H1 (cell line): ENCODE data around the gene IKZF1. TPM values are rescaled to one million over a fixed set of nuclear protein-coding genes. Genes with fewer than 3 reads are reported as not detected.

Source experiments
- CTCF ChIA-PET: fragments of 300-600 bp; sonication (Branson Sonifier 250); formaldehyde crosslinking; loops from one replicate; lab custom pipeline; 2021; ENCODE audit not compliant: partially characterized antibody; lab: Charles Lee
- POLR2A ChIA-PET: fragments of 300-600 bp; sonication (Branson Sonifier 250); formaldehyde crosslinking; loops from one replicate; lab custom pipeline; 2021; ENCODE audit warnings: inconsistent platforms; ENCODE audit not compliant: partially characterized antibody; lab: Charles Lee
- DNase-seq, 2 experiments: peaks; one replicate each; pipeline versions ENCODE4 v3.0.0 to v3.0.0-alpha.2; 2010 to 2022; ENCODE audit warnings: low spot score in 2 of 2, low read depth in 1 of 2, mixed read lengths in 1 of 2
- FAIRE-seq: peaks from 2 replicates; lab custom pipeline; 2011; peaks lifted over from hg19 to GRCh38; lab: Jason Lieb, UNC
- H2AFZ ChIP-seq: 2 replicates; pipeline ENCODE4 v1.8.1; 2012; ENCODE audit warnings: low read length, inconsistent platforms
- H2AK5ac ChIP-seq: 2 replicates; pipeline ENCODE4 v1.6.1; 2013; ENCODE audit warnings: low read depth, low read length
- H2BK120ac ChIP-seq: replicated peaks from 2 replicates; pipeline ENCODE3; 2013; ENCODE audit warnings: low read depth, low read length, inconsistent platforms
- H2BK12ac ChIP-seq: 2 replicates; pipeline ENCODE4 v1.6.1; 2013; ENCODE audit warnings: low read depth, low read length
- H2BK15ac ChIP-seq: 2 replicates; pipeline ENCODE4 v1.6.1; 2013; ENCODE audit warnings: low read length
- H2BK20ac ChIP-seq: 2 replicates; pipeline ENCODE4 v1.6.1; 2013; ENCODE audit warnings: low read length
- H2BK5ac ChIP-seq: 2 replicates; pipeline ENCODE4 v1.6.1; 2013; ENCODE audit warnings: low read depth, low read length
- H3K14ac ChIP-seq: 2 replicates; pipeline ENCODE4 v1.6.1; 2013; ENCODE audit warnings: inconsistent platforms; ENCODE audit not compliant: insufficient read length
- H3K18ac ChIP-seq: 2 replicates; pipeline ENCODE4 v1.6.1; 2013; ENCODE audit warnings: low read length; ENCODE audit errors: extremely low read depth
- H3K23ac ChIP-seq: 2 replicates; pipeline ENCODE4 v1.6.1; 2013; ENCODE audit warnings: inconsistent platforms; ENCODE audit not compliant: insufficient read length
- H3K23me2 ChIP-seq: 2 replicates; pipeline ENCODE4 v1.6.1; 2013; ENCODE audit warnings: low read depth, low read length
- H3K27ac ChIP-seq: 2 replicates; pipeline ENCODE4 v1.6.1; 2011; ENCODE audit warnings: low read depth, low read length, inconsistent platforms
- H3K27me3 ChIP-seq, 4 experiments: replicated peaks in 1 of 4; 1 replicate in 1 of 4; 2 replicates in 3 of 4; pipeline versions ENCODE4 v1.6.1 to v1.8.1; 2011 to 2013; ENCODE audit warnings: low read length in 3 of 4, mild to moderate bottlenecking in 3 of 4, inconsistent platforms in 2 of 4, mixed read lengths in 2 of 4, moderate library complexity in 1 of 4; ENCODE audit not compliant: control insufficient read depth in 3 of 4, insufficient read depth in 3 of 4; ENCODE audit errors: extremely low read depth in 1 of 4
- H3K36me3 ChIP-seq, 4 experiments: 2 replicates each; pipeline versions ENCODE4 v1.6.1 to v1.8.1; 2011 to 2013; ENCODE audit warnings: mild to moderate bottlenecking in 4 of 4, low read length in 3 of 4, moderate library complexity in 2 of 4, control low read depth in 1 of 4, inconsistent platforms in 1 of 4; ENCODE audit not compliant: insufficient read depth in 4 of 4, control insufficient read depth in 2 of 4
- H3K4ac ChIP-seq: replicated peaks from 2 replicates; pipeline ENCODE3; 2013; ENCODE audit warnings: low read length, low read depth, mixed read lengths, inconsistent platforms; ENCODE audit not compliant: insufficient read length
- H3K4me1 ChIP-seq, 4 experiments: replicated peaks in 1 of 4; 1 replicate in 1 of 4; 2 replicates in 3 of 4; pipeline versions ENCODE4 v1.6.1 to v1.8.1; 2011 to 2013; ENCODE audit warnings: low read length in 3 of 4, inconsistent platforms in 2 of 4, mixed read lengths in 1 of 4; ENCODE audit not compliant: insufficient read depth in 4 of 4, control insufficient read depth in 3 of 4
- H3K4me2 ChIP-seq, 2 experiments: 2 replicates each; pipeline versions ENCODE4 v1.6.1 to v1.8.1; 2011 to 2013; ENCODE audit warnings: low read depth in 2 of 2, low read length in 2 of 2, control low read depth in 1 of 2, inconsistent platforms in 1 of 2, mild to moderate bottlenecking in 1 of 2; ENCODE audit not compliant: insufficient read depth in 1 of 2
- H3K4me3 ChIP-seq, 4 experiments: fragments of 200-600, 300-600 bp in 1 of 4; sonication (generic), shearing (Covaris generic), sonication (Bioruptor Twin) in 1 of 4; 2 replicates each; pipeline versions ENCODE4 v1.5.1 to v1.8.1; 2011 to 2016; ENCODE audit warnings: low read length in 4 of 4, low read depth in 3 of 4, control low read depth in 2 of 4, inconsistent platforms in 2 of 4, mild to moderate bottlenecking in 2 of 4, mixed read lengths in 1 of 4, moderate library complexity in 1 of 4; ENCODE audit not compliant: insufficient read depth in 2 of 4; ENCODE audit errors: extremely low read depth in 1 of 4
- H3K56ac ChIP-seq: replicated peaks from 2 replicates; pipeline ENCODE3; 2013; ENCODE audit warnings: low read depth, mild to moderate bottlenecking, mixed read lengths, low read length, inconsistent platforms; ENCODE audit not compliant: insufficient read length
- H3K79me1 ChIP-seq: 2 replicates; pipeline ENCODE4 v1.6.1; 2013; ENCODE audit warnings: low read depth, low read length, control low read depth
- H3K79me2 ChIP-seq, 2 experiments: 2 replicates each; pipeline versions ENCODE4 v1.6.1 to v1.8.1; 2012 to 2013; ENCODE audit warnings: low read length in 2 of 2, mild to moderate bottlenecking in 2 of 2, inconsistent platforms in 1 of 2; ENCODE audit not compliant: insufficient read depth in 2 of 2, control insufficient read depth in 1 of 2
- H3K9ac ChIP-seq, 4 experiments: replicated peaks in 1 of 4; 1 replicate in 1 of 4; 2 replicates in 3 of 4; pipeline versions ENCODE4 v1.6.1 to v1.8.1; 2011 to 2013; ENCODE audit warnings: low read depth in 3 of 4, low read length in 3 of 4, control low read depth in 2 of 4, mild to moderate bottlenecking in 2 of 4, moderate library complexity in 2 of 4, inconsistent platforms in 1 of 4; ENCODE audit errors: extremely low read depth in 1 of 4
- H3K9me3 ChIP-seq, 2 experiments: 2 replicates each; pipeline versions ENCODE4 v1.6.1 to v1.8.1; 2012 to 2013; ENCODE audit warnings: mild to moderate bottlenecking in 2 of 2, moderate library complexity in 2 of 2, control low read depth in 1 of 2, inconsistent platforms in 1 of 2, low read depth in 1 of 2, low read length in 1 of 2, mixed read lengths in 1 of 2; ENCODE audit not compliant: insufficient read depth in 2 of 2
- H4K20me1 ChIP-seq, 2 experiments: replicated peaks in 1 of 2; 2 replicates each; pipeline versions ENCODE3 to v1.8.1; 2011 to 2013; ENCODE audit warnings: inconsistent platforms in 2 of 2, low read length in 2 of 2, mild to moderate bottlenecking in 1 of 2; ENCODE audit not compliant: insufficient read depth in 2 of 2, control insufficient read depth in 1 of 2
- H4K5ac ChIP-seq: 2 replicates; pipeline ENCODE4 v1.6.1; 2013; ENCODE audit warnings: low read length, low read depth, mixed read lengths, inconsistent platforms; ENCODE audit not compliant: insufficient read length
- H4K8ac ChIP-seq: 2 replicates; pipeline ENCODE4 v1.8.0; 2013; ENCODE audit warnings: mild to moderate bottlenecking, moderate library complexity, low read length, inconsistent platforms; ENCODE audit not compliant: insufficient read depth; ENCODE audit errors: extremely low read depth
- H4K91ac ChIP-seq: replicated peaks from 2 replicates; pipeline ENCODE3; 2013; ENCODE audit warnings: low read length, mixed read lengths, inconsistent platforms; ENCODE audit not compliant: insufficient read length
- ASH2L ChIP-seq: fragments of 200-600, 300-600 bp; sonication (generic); IDR thresholded peaks from one replicate; pipeline ENCODE4 v1.7.1; 2017; ENCODE audit warnings: low read length
- BACH1 ChIP-seq: IDR thresholded peaks from 2 replicates; pipeline ENCODE4 v1.6.1; 2012; ENCODE audit warnings: low read length, improper control_type of control experiment
- CBX8 ChIP-seq: fragments of 300-800, 300-1000 bp; sonication (generic); IDR thresholded peaks from 2 replicates; pipeline ENCODE4 v1.7.1; 2016; ENCODE audit warnings: low read depth, low read length, borderline replicate concordance
- MAX ChIP-seq: IDR thresholded peaks from 2 replicates; pipeline ENCODE4 v1.6.1; 2012; ENCODE audit warnings: inconsistent platforms
- PHF8 ChIP-seq: fragments of 200-600 bp; sonication (generic); conservative IDR thresholded peaks from 2 replicates; pipeline ENCODE4 v1.7.1; 2012; ENCODE audit warnings: low read depth, mild to moderate bottlenecking, inconsistent platforms, low read length, moderate library complexity
- SAP30 ChIP-seq: fragments of 300-600 bp; sonication (generic); IDR thresholded peaks from 2 replicates; pipeline ENCODE4 v1.7.1; 2012; ENCODE audit warnings: low read length, moderate library complexity, mild to moderate bottlenecking, inconsistent platforms; ENCODE audit not compliant: insufficient read depth, insufficient replicate concordance
- SIN3A ChIP-seq, 2 experiments: IDR thresholded peaks in 1 of 2; conservative IDR thresholded peaks in 1 of 2; 2 replicates each; pipeline ENCODE4 v1.6.1; 2011 to 2012; ENCODE audit warnings: low read length in 2 of 2, improper control_type of control experiment in 1 of 2, low read depth in 1 of 2, mild to moderate bottlenecking in 1 of 2
- SIX5 ChIP-seq: IDR thresholded peaks from 2 replicates; pipeline ENCODE4 v1.6.1; 2011; ENCODE audit warnings: mild to moderate bottlenecking, low read depth, low read length
- TAF7 ChIP-seq: optimal IDR thresholded peaks from 2 replicates; pipeline ENCODE3; 2011; ENCODE audit warnings: low read depth, mild to moderate bottlenecking, inconsistent platforms, low read length, moderate library complexity, borderline replicate concordance
- TBP ChIP-seq: IDR thresholded peaks from 2 replicates; pipeline ENCODE4 v1.6.1; 2011; ENCODE audit warnings: low read depth, low read length, improper control_type of control experiment
- ZNF274 ChIP-seq: IDR thresholded peaks from 2 replicates; pipeline ENCODE4 v1.7.0; 2012; ENCODE audit warnings: low read length, borderline replicate concordance; ENCODE audit errors: extremely low read depth
- WGBS, 2 experiments: shearing (Covaris generic) in 1 of 2; methylation state at CpG; one replicate each; pipeline versions ENCODE4 v1.1.6 to v1.1.7; 2013 to 2015; ENCODE audit warnings: low lambda C conversion rate in 2 of 2, mixed read lengths in 2 of 2, inconsistent platforms in 1 of 2, low coverage in 1 of 2, missing lambda C conversion rate in 1 of 2; ENCODE audit not compliant: insufficient replicate concordance in 2 of 2, insufficient coverage in 1 of 2, insufficient read length in 1 of 2; ENCODE audit errors: extremely low coverage in 1 of 2, missing lambda C conversion rate in 1 of 2; 5-methylcytosine and 5-hydroxymethylcytosine counted together
- polyA plus RNA-seq, 7 experiments: library from polyadenylated mRNA; depleted of rRNA in 3 of 7; stranded (reverse) in 5 of 7; unstranded in 2 of 7; fragments of >200 nt in 5 of 7; fragments of 200-250 nt in 2 of 7; gene quantifications; 1 replicate in 5 of 7; 2 replicates in 1 of 7; 4 replicates in 1 of 7; pipeline versions ENCODE4 v1.2.1 to v1.2.3, GENCODE V29; 2011 to 2013; ENCODE audit warnings: missing spikeins in 2 of 7, mixed read lengths in 2 of 7
- total RNA-seq: library from RNA; stranded (reverse); fragmentation: NEBNext Ultra II Directional; extraction: Animal tissue kit (Norgen Biotek cat#: 25700); gene quantifications from 2 replicates; pipeline ENCODE4 v1.2.1, GENCODE V29; 2021

IKZF1 gene
- total and polyA plus RNA-seq, 2 of the 8 experiments (the other 6 are each of a cell fraction or from before 2014, with no cell fraction given): 0.74 to 1.5 TPM

GRCh38 chr7:50353201-50353600 lies 48.7 kb downstream of the IKZF1 start:
- H3K9me3 ChIP-seq: no peaks in the 10 kb centered on the region
- H2AFZ ChIP-seq: no peak overlapping the region
- H2BK5ac ChIP-seq: no peak overlapping the region
- H3K27me3 ChIP-seq: no peaks in the 10 kb centered on the region
- H2BK12ac ChIP-seq: no peak overlapping the region
- no peak overlapping the region for H2AK5ac ChIP-seq
- WGBS, 2 experiments: 80% methylated on average over 2 of the region's 2 CpGs; no CpG with 5 or more reads in 1 of the 2 experiments
- no peak overlapping the region for H3K23ac ChIP-seq
- no peak overlapping the region for H4K5ac ChIP-seq
- H3K36me3 ChIP-seq: no peaks in the 10 kb centered on the region
- H3K18ac ChIP-seq: no peak overlapping the region
- H3K4me3 ChIP-seq: no peak overlapping the region
- H2BK20ac ChIP-seq: no peak overlapping the region
- H4K91ac ChIP-seq: no peak overlapping the region
- H4K8ac ChIP-seq: no peak overlapping the region
- no peaks in the 10 kb centered on the region for H3K79me2 ChIP-seq
- DNase-seq (no peak), FAIRE-seq (no peak)
- H3K56ac ChIP-seq: no peak overlapping the region
- H3K14ac ChIP-seq: no peak overlapping the region
- H3K27ac ChIP-seq: no peak overlapping the region
- H3K9ac ChIP-seq: no peak overlapping the region
- no peak overlapping the region for H2BK15ac ChIP-seq
- H3K4me1 ChIP-seq: no peaks in the 10 kb centered on the region
- H3K4me2 ChIP-seq: no peak overlapping the region
- no peak overlapping the region for H2BK120ac ChIP-seq
- CTCF ChIA-PET: interaction anchor here (0.9 kb wide), 1 partner anchor 147 kb away, joined by 3 read pairs; no protein-coding TSS in a partner anchor
- H3K23me2 ChIP-seq: no peaks in the 10 kb centered on the region
- no peak overlapping the region for H3K4ac ChIP-seq
- H4K20me1 ChIP-seq: no peaks in the 10 kb centered on the region
- POLR2A ChIA-PET: no interaction called here
- H3K79me1 ChIP-seq: no peaks in the 10 kb centered on the region
- TF ChIP-seq SIX5 (no peak), BACH1 (no peak), SIN3A (conservative IDR thresholded peaks at IDR 0.05 in 1 of 2, IDR thresholded peaks at IDR 0.05 in 1 of 2; ENCODE audit: low read depth in 1 of 2, low read length in 2 of 2) (no peak), TBP (no peak), ZNF274 (no peak), MAX (no peak), CBX8 (no peak), PHF8 (no peak), ASH2L (no peak), TAF7 (no peak), SAP30 (no peak)
